SKM-1 (cell line): ENCODE data around the gene AZGP1.
"Not testable (repeated sequence)": the region's sequence is repeated elsewhere in the genome, so short reads cannot be mapped to it uniquely, and the experiment has no call there.

Source experiments
- DNase-seq: peaks from one replicate; lab custom pipeline; 2025; ENCODE audit not compliant: unreplicated experiment; lab: John Stamatoyannopoulos, UW

The AZGP1 gene

GRCh38 chr7:99997545-99998137 is 21.8 kb upstream of the AZGP1 start:
- no peak for DNase-seq

DNA sequence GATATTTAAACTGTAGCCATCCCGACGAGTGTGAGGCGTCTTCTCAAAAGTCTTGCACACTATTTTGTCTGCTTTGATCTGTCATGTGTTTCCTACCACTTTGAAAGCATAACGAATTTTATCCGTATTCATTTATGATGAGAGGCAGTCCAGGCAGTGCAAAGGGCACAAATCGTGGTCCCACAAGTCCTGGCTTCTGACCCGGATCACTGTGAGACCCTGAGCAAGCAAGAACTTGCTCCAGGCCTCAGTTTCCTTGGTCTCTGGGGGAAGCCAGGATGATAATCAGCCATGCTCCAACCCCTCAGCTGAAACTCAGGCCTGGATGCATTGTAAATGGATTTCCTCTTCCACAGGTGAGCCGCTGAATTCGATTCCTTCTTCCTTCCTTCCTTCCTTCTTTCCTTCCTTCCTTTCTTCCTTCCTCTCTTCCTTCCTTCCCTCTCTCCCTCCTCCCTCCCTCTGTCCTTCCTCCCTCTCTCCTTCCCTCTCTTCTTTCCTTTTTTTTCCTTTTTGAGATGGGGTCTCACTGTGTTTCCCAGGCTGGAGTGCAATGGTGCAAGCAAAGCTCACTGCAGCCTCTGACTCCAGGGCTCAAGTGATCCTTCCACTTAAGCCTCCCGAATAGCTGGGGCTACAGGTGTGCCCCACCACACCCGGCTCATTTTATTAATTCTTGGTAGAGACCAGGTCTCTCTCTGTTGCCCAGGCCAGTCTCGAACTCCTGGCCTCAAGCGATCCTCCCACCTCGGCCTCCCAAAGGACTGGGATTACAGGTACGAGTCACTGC is 21.1 kb upstream of the AZGP1 start:
- DNase-seq = no peak

DNA sequence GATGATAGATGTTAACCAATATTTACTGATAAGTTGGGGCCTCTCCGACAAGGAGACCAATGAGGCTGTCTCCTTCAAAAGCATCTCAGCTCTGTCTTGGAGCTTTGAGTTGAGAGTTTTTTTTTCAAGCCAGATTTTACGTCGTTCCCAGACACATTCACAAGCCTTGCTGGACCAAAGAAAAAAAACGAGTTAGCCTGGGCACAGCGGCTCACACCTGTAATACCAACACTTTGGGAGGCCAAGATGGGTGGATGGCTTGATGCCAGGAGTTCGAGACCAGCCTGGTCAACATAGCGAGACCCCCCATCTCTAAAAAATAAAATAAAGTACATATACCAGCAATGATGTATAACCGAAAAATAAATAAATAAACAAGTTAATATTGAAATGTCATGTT is 19.0 kb upstream of the AZGP1 start:
- DNase-seq = no peak

DNA sequence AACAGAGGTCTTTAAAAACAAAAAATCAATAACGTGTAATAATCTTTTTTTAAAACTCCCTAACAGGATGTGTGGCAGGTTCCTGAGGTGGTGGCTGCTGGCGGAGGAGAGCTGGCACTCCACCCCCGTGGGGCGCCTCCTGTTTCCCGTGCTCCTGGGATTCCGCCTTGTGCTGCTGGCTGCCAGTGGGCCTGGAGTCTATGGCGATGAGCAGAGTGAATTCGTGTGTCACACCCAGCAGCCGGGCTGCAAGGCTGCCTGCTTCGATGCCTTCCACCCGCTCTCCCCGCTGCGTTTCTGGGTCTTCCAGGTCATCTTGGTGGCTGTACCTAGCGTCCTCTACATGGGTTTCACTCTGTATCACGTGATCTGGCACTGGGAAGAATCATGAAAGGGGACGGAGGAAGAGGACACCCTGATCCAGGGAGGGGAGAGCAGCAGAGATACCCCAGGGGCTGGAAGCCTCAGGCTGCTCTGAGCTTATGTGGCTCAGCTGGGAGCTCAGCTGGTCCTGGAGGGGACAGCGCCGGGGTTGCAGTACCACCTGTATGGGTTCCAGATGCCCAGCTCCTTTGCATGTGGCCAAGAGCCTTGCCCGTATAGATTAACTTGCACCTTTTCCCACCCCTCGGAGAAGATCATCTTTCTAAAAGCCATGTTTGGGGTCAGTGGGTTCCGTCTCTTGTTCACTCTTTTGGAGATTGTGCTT is 16.7 kb upstream of the AZGP1 start:
- no peak for DNase-seq

DNA sequence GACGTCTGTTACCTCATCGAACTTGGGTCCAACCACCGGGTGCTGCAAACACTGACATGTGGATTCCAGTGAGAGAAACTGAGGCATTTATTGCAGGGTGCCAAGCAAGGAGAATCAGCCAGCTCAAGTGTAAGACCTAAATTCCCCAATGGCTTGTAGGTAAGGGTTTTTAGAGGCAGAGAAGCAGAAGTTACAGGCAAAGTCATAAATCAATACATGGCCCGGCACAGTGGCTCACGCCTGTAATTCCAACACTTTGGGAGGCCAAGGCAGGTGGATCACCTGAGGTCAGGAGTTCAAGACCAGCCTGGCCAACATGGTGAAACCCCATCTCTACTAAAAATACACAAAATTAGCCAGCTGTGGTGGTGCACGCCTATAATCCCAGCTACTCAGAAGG is 15.7 kb upstream of the AZGP1 start:
- DNase-seq = not testable (repeated sequence)

DNA sequence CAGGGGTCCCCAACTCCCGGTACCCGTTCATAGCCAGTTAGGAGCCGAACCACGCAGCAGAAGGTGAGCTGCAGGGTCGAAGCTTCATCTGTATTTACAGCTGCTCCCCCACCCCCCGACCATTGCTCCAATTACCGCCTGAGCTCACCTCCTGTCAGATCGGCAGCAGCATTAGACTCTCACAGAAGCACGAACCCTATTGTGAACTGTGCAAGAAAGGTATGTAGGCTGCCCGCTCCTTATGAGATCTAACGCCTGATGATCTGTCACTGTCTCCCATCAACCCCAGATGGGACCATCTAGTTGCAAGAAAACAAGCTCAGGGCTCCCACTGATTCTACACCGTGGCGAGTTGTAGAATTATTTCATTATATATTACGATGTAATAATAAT is 14.6 kb upstream of the AZGP1 start:
- DNase-seq = no peak

GRCh38 chr7:99987846-99988245 is 12.0 kb upstream of the AZGP1 start:
- no peak for DNase-seq

DNA sequence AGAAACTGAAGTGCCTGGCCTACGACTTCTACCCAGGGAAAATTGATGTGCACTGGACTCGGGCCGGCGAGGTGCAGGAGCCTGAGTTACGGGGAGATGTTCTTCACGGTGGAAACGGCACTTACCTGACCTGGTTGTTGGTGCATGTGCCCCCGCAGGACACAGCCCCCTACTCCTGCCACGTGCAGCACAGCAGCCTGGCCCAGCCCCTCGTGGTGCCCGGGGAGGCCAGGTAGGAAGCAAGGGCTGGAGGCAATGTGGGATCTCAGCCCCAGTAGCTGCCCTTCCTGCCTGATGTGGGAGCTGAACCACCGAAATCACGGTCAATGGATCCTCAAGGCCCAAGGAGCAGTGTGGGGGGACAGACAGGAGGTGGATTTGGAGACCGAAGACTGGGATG is 11.5 kb upstream of the AZGP1 start:
- DNase-seq = not testable (repeated sequence)

- no peak for DNase-seq
These were observed 8.8 kb upstream of the AZGP1 start for GRCh38 chr7:99984593-99984992.

GRCh38 chr7:99981066-99981465 is 5.2 kb upstream of the AZGP1 start:
- DNase-seq = not testable (repeated sequence)

DNA sequence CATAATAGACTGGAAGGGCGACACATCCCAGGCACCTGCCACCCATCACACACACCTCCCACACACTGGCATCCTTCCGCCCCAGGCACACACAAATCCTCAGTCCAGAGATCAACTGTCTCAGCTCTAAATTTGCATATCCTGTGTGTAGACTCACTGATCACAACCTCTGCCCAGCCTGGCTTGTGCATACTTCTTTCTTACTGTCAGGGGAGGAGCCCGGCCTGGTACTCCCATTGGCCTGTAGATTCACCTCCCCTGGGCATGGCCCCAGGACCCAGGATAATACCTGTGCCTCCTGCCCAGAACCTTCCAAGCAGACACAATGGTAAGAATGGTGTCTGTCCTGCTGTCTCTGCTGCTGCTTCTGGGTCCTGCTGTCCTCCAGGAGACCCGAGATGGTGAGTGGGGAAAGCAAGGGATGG is 4.6 kb upstream of the AZGP1 start:
- not testable (repeated sequence) for DNase-seq

GRCh38 chr7:99979814-99980225 is 4.0 kb upstream of the AZGP1 start:
- DNase-seq = not testable (repeated sequence)

DNA sequence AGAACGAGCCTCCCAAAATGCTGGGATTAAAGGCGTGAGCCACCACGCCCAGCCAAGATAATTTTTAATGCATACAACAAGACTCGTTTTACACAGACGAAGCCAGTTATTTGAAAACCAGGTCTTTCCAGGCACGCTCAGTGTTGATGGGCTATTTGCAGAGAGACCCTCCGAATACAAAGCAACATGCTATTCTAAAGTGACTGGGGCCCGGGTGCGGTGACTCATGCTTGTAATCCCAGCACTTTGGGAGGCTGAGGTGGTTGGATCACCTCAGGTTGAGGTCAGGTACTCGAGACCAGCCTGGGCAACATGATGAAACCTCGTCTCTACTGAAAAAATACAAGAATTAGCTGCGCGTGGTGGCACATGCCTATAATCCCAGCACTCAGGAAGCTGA is 795 bp upstream of the AZGP1 start:
- no peak for DNase-seq

- no peak for DNase-seq
These were observed 1.1 kb downstream of the AZGP1 start for GRCh38 chr7:99974681-99975080.

DNA sequence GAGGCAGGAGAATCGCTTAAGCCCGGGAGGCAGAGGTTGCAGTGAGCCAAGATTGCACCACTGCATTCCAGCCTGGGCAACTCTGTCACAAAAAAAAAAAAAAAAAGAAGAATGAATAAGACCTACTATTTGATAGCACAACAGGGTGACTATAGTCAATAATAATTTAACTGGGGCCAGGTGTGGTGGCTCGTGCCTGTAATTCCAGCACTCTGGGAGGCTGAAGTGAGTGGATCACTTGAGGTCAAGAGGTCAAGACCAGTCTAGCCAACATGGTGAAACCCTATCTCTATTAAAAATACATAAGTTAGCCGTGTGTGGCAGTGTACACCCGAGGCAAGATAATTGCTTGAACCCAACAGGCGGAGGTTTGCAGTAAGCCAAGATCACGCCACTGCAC is 2.0 kb downstream of the AZGP1 start:
- not testable (repeated sequence) for DNase-seq

DNA sequence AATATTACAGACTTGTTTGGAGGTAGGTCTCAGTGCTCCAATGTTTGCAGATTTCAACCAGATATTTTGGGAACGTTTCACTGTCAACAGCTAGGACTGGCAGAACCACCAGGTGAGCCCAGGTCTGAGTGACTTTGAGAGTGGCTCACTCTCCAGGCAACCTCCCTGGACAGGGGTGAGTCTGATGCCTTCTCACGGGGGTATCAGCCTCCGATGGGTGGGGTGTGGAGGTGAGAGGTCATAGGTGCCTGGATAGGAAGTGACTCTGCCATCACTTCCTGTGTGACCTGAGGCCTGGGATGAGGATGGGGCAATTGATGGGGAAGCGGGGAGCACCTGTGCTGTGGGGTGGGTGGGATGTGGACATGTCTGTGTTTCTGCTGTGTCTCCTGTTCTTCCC is 4.6 kb downstream of the AZGP1 start:
- DNase-seq = no peak

DNA sequence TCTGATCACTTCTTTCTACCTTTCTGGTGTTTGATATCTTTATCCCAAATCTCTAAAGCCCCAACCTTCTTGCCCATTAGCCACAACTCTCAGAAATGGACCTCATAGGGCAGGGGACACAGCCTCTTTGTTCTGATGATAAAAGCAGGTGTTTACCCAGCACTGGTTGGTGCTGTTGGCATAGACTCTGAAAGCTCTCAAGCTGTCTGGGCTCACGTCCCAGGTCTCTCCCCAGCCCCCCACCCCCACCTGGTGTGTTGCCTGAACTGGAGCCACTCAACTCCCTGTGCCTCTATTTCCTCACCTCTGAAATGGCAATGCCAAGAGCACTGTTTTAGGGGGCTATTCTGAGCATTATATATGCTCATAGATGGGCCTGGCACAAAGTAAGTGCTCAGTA is 6.0 kb downstream of the AZGP1 start:
- not testable (repeated sequence) for DNase-seq

DNA sequence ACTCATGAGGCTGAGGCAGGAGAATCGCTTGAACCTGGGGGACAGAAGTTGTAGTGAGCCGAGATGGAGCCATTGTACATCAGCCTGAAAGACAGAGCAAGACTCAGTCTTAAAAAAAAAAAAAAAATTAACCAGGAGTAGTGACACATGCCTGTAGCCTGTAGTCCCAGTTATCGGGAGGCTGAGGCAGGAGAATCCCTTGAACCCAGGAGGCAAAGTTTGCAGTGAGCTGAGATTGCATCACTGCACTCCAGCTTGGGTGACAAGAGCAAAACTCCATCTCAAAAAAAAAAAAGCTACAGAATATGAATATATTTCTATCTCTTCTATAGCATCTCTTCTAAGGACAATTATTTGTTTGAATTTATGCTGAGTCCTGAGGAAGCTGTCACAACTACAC is 6.5 kb downstream of the AZGP1 start:
- DNase-seq = no peak

GRCh38 chr7:99958564-99959227 is 17.1 kb downstream of the AZGP1 start:
- no peak for DNase-seq

DNA sequence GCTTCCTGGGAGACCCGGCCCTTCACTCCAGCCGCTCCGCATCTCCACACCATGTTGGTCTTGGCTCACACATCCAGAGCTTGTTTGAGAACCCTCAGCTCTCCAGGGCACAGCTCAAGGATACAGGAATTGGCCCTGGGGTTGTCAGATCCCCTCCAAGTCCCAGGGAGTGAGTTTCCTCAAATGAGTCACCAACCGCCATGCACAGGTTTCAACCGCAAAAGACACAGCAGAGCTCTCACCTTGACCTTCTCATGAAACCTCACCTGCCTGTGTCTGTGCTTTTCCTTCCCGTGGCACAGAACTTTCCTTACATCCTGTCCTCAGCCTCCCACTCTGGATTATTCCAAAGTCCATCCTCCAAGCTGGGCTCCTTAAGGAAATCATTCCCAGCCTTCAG is 20.6 kb downstream of the AZGP1 start:
- no peak for DNase-seq

GRCh38 chr7:99954643-99955042 is 21.2 kb downstream of the AZGP1 start:
- DNase-seq = not testable (repeated sequence)

DNA sequence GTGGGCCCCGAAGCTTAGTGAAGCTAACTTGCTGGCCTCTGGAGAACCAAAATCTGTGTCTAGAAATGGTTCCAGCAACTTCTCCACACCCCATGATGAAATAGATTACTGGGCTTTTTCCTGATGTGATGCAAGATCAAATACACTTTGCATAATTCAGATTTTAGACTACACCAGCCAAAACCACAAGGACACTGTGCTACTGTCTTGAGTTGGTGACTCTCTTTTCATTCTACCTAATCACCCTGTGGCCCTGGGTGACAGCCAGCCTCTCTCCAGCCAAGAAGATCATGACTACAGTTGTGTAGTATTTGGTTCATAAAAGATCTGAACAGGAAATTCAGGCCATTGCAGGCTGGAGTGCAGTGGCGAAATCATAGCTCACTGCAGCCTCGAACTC is 22.2 kb downstream of the AZGP1 start:
- DNase-seq = peak; percentile 41
